ENCODE measurements around the gene STOM.

STOM gene

GRCh38 chr9:121340676-121341392 lies 29.2 kb downstream of the STOM start:
- Histone ChIP-seq H2BK120ac (ENCODE audit: low read depth, low read length) (no peak overlapping the region), H3K18ac (ENCODE audit: low read length) (no peak overlapping the region), H3K4ac (ENCODE audit: low read length) (no peak overlapping the region), H3K9me3 (replicated peaks in 1 of 2; ENCODE audit: control insufficient read depth in 2 of 2, insufficient read depth in 1 of 2, low read depth in 1 of 2, low read length in 2 of 2) (no peaks in the 10 kb centered on the region), H3K23ac (ENCODE audit: low read depth, low read length, poor library complexity) (no peak overlapping the region), H3K27ac (replicated peaks; ENCODE audit: low read length) (no peak overlapping the region), H4K8ac (ENCODE audit: low read depth, low read length) (no peak overlapping the region), H3K4me2 (ENCODE audit: insufficient read depth, low read length, poor library complexity, severe bottlenecking) (no peak overlapping the region), H2AK5ac (ENCODE audit: low read depth, low read length) (no peak overlapping the region), H3K4me1 (ENCODE audit: control insufficient read depth in 2 of 2, insufficient read depth in 1 of 2, low read depth in 1 of 2, low read length in 2 of 2) (no peaks in the 10 kb centered on the region), H4K91ac (ENCODE audit: low read depth, low read length, poor library complexity) (no peak overlapping the region), H3K79me1 (ENCODE audit: low read depth, low read length) (no peaks in the 10 kb centered on the region), H3K27me3 (ENCODE audit: control insufficient read depth in 3 of 3, insufficient read depth in 3 of 3, low read depth in 1 of 3, low read length in 3 of 3) (no peaks in the 10 kb centered on the region), H2BK5ac (ENCODE audit: low read length) (no peak overlapping the region), H2BK12ac (ENCODE audit: low read length) (no peak overlapping the region), H3K9ac (ENCODE audit: low read depth, low read length, poor library complexity) (no peak overlapping the region), H2AFZ (ENCODE audit: low read length) (no peak overlapping the region), H3K36me3 (replicated peaks in 1 of 2; ENCODE audit: control insufficient read depth in 2 of 2, insufficient read depth in 2 of 2, low read length in 2 of 2) (peaks cover 0 to 3% of the 10 kb centered on the region in 2 donors), H3K14ac (ENCODE audit: low read length) (no peak overlapping the region), H3K4me3 (ENCODE audit: low read length in 2 of 2) (no peak overlapping the region), H2BK15ac (ENCODE audit: low read length) (no peak overlapping the region)
- WGBS, 2 donors (ENCODE audit: extremely low coverage in 2 of 2, insufficient read length in 2 of 2, insufficient replicate concordance in 1 of 2) = no CpG with 5 or more reads among the region's 6 CpGs
- no peak for DNase-seq (ENCODE audit: low spot score)

GRCh38 chr9:121339437-121339836 lies 30.6 kb downstream of the STOM start:
- no CpG with 5 or more reads among the region's 2 CpGs for WGBS, 2 donors (ENCODE audit: extremely low coverage in 2 of 2, insufficient read length in 2 of 2, insufficient replicate concordance in 1 of 2)
- no peaks in the 10 kb centered on the region for H3K4me1 ChIP-seq (ENCODE audit: control insufficient read depth in 2 of 2, insufficient read depth in 1 of 2, low read depth in 1 of 2, low read length in 2 of 2)

GRCh38 chr9:121336665-121337064 lies 33.4 kb downstream of the STOM start:
- Histone ChIP-seq H2BK5ac (ENCODE audit: low read length) (no peak overlapping the region), H3K27ac (replicated peaks; ENCODE audit: low read length) (no peak overlapping the region), H2AFZ (ENCODE audit: low read length) (no peak overlapping the region), H3K9ac (ENCODE audit: low read depth, low read length, poor library complexity) (no peak overlapping the region), H3K79me1 (ENCODE audit: low read depth, low read length) (no peaks in the 10 kb centered on the region), H2AK5ac (ENCODE audit: low read depth, low read length) (no peak overlapping the region), H3K4me1 (ENCODE audit: control insufficient read depth in 2 of 2, insufficient read depth in 1 of 2, low read depth in 1 of 2, low read length in 2 of 2) (no peaks in the 10 kb centered on the region), H2BK120ac (ENCODE audit: low read depth, low read length) (no peak overlapping the region), H4K8ac (ENCODE audit: low read depth, low read length) (no peak overlapping the region), H3K14ac (ENCODE audit: low read length) (no peak overlapping the region), H3K27me3 (ENCODE audit: control insufficient read depth in 3 of 3, insufficient read depth in 3 of 3, low read depth in 1 of 3, low read length in 3 of 3) (no peaks in the 10 kb centered on the region), H3K4me3 (ENCODE audit: low read length in 2 of 2) (no peak overlapping the region), H3K9me3 (replicated peaks in 1 of 2; ENCODE audit: control insufficient read depth in 2 of 2, insufficient read depth in 1 of 2, low read depth in 1 of 2, low read length in 2 of 2) (no peaks in the 10 kb centered on the region), H3K23ac (ENCODE audit: low read depth, low read length, poor library complexity) (no peak overlapping the region), H4K91ac (ENCODE audit: low read depth, low read length, poor library complexity) (no peak overlapping the region), H3K36me3 (replicated peaks in 1 of 2; ENCODE audit: control insufficient read depth in 2 of 2, insufficient read depth in 2 of 2, low read length in 2 of 2) (peaks cover 0 to 3% of the 10 kb centered on the region in 2 donors), H3K4me2 (ENCODE audit: insufficient read depth, low read length, poor library complexity, severe bottlenecking) (no peak overlapping the region), H2BK15ac (ENCODE audit: low read length) (no peak overlapping the region), H2BK12ac (ENCODE audit: low read length) (no peak overlapping the region), H3K18ac (ENCODE audit: low read length) (no peak overlapping the region), H3K4ac (ENCODE audit: low read length) (no peak overlapping the region)
- no peak for DNase-seq (ENCODE audit: low spot score)
- no CpG with 5 or more reads among the region's 4 CpGs for WGBS, 2 donors (ENCODE audit: extremely low coverage in 2 of 2, insufficient read length in 2 of 2, insufficient replicate concordance in 1 of 2)

More at GRCh38 chr9:121339437-121339836, 30.6 kb downstream of the STOM start:
- peaks cover 0 to 3% of the 10 kb centered on the region in 2 donors for H3K36me3 ChIP-seq (replicated peaks in 1 of 2; ENCODE audit: control insufficient read depth in 2 of 2, insufficient read depth in 2 of 2, low read length in 2 of 2)
- no peak overlapping the region for H2BK120ac ChIP-seq (ENCODE audit: low read depth, low read length)
- no peak overlapping the region for H2BK12ac ChIP-seq (ENCODE audit: low read length)
- DNase-seq (ENCODE audit: low spot score) = no peak
- no peaks in the 10 kb centered on the region for H3K79me1 ChIP-seq (ENCODE audit: low read depth, low read length)
- H3K27ac ChIP-seq (replicated peaks; ENCODE audit: low read length) = no peak overlapping the region
- H2BK15ac ChIP-seq (ENCODE audit: low read length) = no peak overlapping the region
- H2BK5ac ChIP-seq (ENCODE audit: low read length) = no peak overlapping the region
- no peak overlapping the region for H3K4me2 ChIP-seq (ENCODE audit: insufficient read depth, low read length, poor library complexity, severe bottlenecking)
- no peak overlapping the region for H3K23ac ChIP-seq (ENCODE audit: low read depth, low read length, poor library complexity)
- H3K9ac ChIP-seq (ENCODE audit: low read depth, low read length, poor library complexity) = no peak overlapping the region
- no peak overlapping the region for H4K91ac ChIP-seq (ENCODE audit: low read depth, low read length, poor library complexity)
- no peak overlapping the region for H4K8ac ChIP-seq (ENCODE audit: low read depth, low read length)
- H2AFZ ChIP-seq (ENCODE audit: low read length) = no peak overlapping the region
- H3K27me3 ChIP-seq (ENCODE audit: control insufficient read depth in 3 of 3, insufficient read depth in 3 of 3, low read depth in 1 of 3, low read length in 3 of 3) = no peaks in the 10 kb centered on the region
- H3K4ac ChIP-seq (ENCODE audit: low read length) = no peak overlapping the region
- H3K14ac ChIP-seq (ENCODE audit: low read length) = no peak overlapping the region
- no peak overlapping the region for H2AK5ac ChIP-seq (ENCODE audit: low read depth, low read length)
- no peak overlapping the region for H3K18ac ChIP-seq (ENCODE audit: low read length)
- H3K4me3 ChIP-seq (ENCODE audit: low read length in 2 of 2) = no peak overlapping the region
- no peaks in the 10 kb centered on the region for H3K9me3 ChIP-seq (replicated peaks in 1 of 2; ENCODE audit: control insufficient read depth in 2 of 2, insufficient read depth in 1 of 2, low read depth in 1 of 2, low read length in 2 of 2)

- no peak overlapping the region for H2BK12ac ChIP-seq (ENCODE audit: low read length)
- no peaks in the 10 kb centered on the region for H3K9me3 ChIP-seq (replicated peaks in 1 of 2; ENCODE audit: control insufficient read depth in 2 of 2, insufficient read depth in 1 of 2, low read depth in 1 of 2, low read length in 2 of 2)
- H2BK120ac ChIP-seq (ENCODE audit: low read depth, low read length) = no peak overlapping the region
- H2BK15ac ChIP-seq (ENCODE audit: low read length) = no peak overlapping the region
- H3K9ac ChIP-seq (ENCODE audit: low read depth, low read length, poor library complexity) = no peak overlapping the region
- H3K23ac ChIP-seq (ENCODE audit: low read depth, low read length, poor library complexity) = no peak overlapping the region
- peak overlapping the region; percentile 14 for H4K91ac ChIP-seq (ENCODE audit: low read depth, low read length, poor library complexity)
- no peak overlapping the region for H3K18ac ChIP-seq (ENCODE audit: low read length)
- no peak overlapping the region for H3K4me3 ChIP-seq (ENCODE audit: low read length in 2 of 2)
- no peaks in the 10 kb centered on the region for H3K79me1 ChIP-seq (ENCODE audit: low read depth, low read length)
- no peaks in the 10 kb centered on the region for H3K27me3 ChIP-seq (ENCODE audit: control insufficient read depth in 3 of 3, insufficient read depth in 3 of 3, low read depth in 1 of 3, low read length in 3 of 3)
- H4K8ac ChIP-seq (ENCODE audit: low read depth, low read length) = no peak overlapping the region
- H3K36me3 ChIP-seq (replicated peaks in 1 of 2; ENCODE audit: control insufficient read depth in 2 of 2, insufficient read depth in 2 of 2, low read length in 2 of 2) = peaks cover 3 to 16% of the 10 kb centered on the region in 2 donors
- H3K14ac ChIP-seq (ENCODE audit: low read length) = no peak overlapping the region
- no peak overlapping the region for H3K4me2 ChIP-seq (ENCODE audit: insufficient read depth, low read length, poor library complexity, severe bottlenecking)
- H2AK5ac ChIP-seq (ENCODE audit: low read depth, low read length) = no peak overlapping the region
- no peaks in the 10 kb centered on the region for H3K4me1 ChIP-seq (ENCODE audit: control insufficient read depth in 2 of 2, insufficient read depth in 1 of 2, low read depth in 1 of 2, low read length in 2 of 2)
- no peak overlapping the region for H3K27ac ChIP-seq (replicated peaks; ENCODE audit: low read length)
- no CpG with 5 or more reads among the region's 8 CpGs for WGBS, 2 donors (ENCODE audit: extremely low coverage in 2 of 2, insufficient read length in 2 of 2, insufficient replicate concordance in 1 of 2)
- no peak overlapping the region for H2BK5ac ChIP-seq (ENCODE audit: low read length)
- no peak for DNase-seq (ENCODE audit: low spot score)
- no peak overlapping the region for H3K4ac ChIP-seq (ENCODE audit: low read length)
- no peak overlapping the region for H2AFZ ChIP-seq (ENCODE audit: low read length)
Measured at GRCh38 chr9:121333950-121334773, 35.9 kb downstream of the STOM start.
